ENCODE measurements around the gene APBA1.

APBA1 gene

DNA sequence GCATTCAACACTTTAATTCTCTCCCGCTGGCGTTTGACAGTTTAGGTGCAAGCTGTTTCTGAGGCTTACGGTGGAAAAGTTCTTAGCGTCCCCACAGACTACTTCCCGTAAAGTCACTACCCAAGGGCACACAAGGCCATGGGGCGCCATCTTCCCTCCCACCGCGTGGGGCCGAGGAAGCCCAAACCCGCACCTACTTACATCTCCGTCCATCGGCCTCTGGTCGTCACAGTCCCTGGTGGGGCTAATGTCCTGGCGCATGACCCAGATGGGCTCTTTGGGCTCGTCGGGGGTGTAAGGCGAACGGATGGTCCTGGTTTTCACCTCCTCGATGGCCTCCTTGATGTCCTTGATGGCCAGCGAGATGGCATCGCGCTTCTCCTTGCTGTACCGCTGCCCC is 156.4 kb downstream of the APBA1 start:
- no peak for DNase-seq

- no peak for DNase-seq
Observed at GRCh38 chr9:69513141-69513820, 158.9 kb downstream of the APBA1 start.

DNA sequence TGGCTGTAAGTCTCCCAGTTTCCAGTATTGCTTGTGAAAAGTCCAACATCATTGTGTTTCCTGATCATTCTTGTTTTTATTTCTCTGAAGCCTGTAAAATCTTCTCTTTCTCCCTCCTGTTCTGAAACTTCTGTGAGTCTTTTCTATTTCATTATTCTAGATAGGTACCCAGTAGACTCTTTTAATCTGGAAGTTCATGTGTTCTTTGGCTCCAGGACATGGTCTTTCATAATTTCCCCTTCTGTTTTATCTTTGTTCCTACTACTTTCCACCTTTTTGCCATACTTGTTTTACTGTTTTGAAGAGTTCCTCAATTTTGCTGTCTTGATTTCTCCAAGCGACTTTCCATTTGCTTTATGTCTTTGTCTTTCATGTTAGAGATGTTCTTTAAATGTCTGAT is 168.1 kb downstream of the APBA1 start:
- DNase-seq = no peak

DNA sequence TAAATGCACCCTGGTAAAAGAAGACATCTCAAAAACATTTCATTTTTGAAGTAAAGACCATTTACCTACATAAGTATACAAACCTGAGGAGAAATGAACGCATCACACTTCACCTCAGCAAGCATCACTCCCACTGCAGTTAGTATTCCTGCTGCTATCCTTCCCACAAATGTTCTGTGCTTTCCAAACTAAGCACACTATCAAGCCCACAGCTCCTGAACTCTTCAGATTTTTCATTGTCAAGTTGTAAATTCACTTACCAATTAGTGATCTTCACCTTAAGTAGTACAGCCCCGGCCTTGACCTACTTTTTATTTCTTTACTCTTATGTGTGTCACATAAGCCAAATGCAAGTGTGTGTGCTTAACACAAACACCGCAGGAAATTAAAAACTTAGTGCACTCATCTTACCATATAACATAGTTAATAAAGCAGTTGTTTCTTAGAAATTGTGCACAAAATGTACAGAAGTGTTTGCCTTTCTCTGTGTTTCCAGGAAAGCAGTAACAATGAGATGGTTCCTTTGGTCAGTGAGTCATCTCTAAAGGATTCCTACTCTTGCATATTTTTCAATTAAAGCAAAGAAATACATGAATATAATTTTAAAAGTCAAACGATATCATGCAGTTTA is 169.4 kb downstream of the APBA1 start:
- no peak for DNase-seq

DNA sequence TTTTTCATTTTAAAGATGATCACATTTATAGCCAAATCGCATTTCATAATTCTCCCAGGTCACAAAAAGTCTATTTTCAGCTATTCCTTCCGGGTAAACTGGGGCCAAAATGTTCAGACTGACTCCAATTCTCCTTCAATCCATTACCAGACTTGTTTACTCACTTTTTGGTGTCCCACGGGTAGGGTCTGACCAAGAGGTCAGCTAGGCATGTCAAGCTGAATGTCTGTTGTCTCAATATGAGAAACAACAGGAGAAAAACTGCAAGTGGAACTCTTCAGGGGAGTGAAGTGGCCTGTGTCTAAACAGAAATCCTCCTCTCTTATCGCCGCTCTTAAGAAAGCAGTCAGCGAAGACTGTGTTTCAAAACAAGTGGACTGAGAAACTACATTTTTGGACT is 171.3 kb downstream of the APBA1 start:
- no peak for DNase-seq

GRCh38 chr9:69499959-69500358 is 172.2 kb downstream of the APBA1 start:
- no peak for DNase-seq

GRCh38 chr9:69499407-69499806 is 172.8 kb downstream of the APBA1 start:
- DNase-seq = no peak

- DNase-seq = no peak
Observed at GRCh38 chr9:69498470-69498869, 173.7 kb downstream of the APBA1 start.

- DNase-seq = no peak
Observed at GRCh38 chr9:69497816-69498215, 174.4 kb downstream of the APBA1 start.

DNA sequence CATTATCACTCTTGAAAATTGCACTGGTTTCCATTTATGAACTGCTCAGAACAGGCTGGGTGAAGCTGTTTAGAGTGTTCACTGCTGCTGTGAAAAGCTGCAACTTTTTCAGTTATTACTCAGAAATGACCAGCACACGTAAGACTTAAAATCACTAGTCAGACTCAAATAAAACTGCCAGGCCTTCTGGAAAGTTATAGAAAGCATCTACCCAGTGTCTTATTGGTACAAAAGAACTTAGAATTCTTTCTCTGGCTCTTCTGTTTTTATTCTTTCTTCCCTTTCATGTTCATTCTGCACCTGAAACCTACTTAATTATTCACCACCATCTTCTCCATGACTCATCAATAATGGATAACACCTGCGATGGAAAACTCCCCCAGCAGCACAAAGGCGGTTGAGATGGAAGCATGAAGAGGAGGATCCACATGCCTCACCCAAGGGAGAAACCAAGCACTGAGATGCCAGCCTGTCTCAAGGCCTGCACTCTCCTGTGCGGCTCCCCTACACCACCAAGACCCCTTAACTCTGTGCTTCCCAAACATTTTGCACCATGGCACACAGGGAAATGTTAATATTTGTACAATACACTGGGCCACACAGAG is 175.2 kb downstream of the APBA1 start:
- no peak for DNase-seq

- DNase-seq = no peak
Observed at GRCh38 chr9:69495296-69495695, 176.9 kb downstream of the APBA1 start.

GRCh38 chr9:69494763-69495162 is 177.4 kb downstream of the APBA1 start:
- no peak for DNase-seq

DNA sequence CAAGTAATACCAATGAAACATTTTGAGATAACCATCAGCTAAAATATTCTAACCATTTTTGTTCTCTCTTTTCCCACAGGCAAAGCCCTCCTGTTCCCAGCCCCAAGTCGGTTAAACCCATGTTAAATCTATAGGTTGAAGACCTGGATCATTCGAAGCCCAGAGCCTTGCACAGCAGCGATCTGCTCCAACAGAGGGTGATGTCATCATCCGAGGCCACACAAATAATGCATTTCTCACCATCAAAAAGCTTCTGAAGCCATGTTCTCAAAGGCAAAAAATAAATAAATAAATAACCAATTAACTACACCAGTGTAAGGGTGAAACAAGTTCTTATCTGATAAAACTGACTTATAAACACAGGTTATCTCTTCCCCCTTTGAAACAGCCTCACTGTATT is 178.0 kb downstream of the APBA1 start:
- no peak for DNase-seq

DNA sequence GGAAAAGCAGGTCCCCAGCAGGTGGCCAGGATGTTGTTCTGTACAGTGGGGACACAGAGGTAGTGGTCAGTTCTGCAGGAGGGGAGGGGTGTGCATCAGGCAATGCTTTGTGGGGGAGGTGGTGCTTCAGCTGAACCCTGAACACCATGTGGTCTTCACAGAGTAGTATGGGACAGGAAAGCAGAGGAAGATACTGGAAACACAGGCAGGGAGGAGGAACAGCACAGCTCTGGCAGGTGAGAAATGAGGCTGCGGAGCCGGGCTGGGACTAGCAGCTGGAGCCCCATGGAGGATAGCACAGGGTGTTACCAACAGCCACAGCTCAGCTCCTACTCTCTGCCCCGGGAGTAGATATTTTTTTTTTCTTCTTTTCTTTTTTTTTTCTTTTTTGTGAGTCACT is 185.7 kb downstream of the APBA1 start:
- no peak for DNase-seq

DNA sequence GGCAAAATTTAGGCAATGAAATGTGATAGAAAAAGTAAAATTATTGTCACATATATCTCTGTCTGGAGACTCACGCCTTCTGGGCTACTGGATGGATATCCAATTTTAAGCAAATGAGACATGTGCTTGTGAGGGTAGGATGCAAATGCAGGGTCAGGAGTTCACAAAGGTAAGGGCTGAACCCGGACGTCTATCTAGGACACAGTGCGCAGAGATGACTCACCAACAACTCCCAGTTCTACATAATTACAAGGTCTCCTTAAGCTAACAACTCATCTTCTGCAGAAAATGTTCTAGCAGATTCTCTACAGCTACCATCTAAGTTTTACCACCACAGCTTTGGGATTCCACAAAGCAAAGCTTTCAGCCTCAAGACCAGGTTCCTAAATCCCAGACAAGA is 186.7 kb downstream of the APBA1 start:
- DNase-seq = no peak

- DNase-seq = no peak
Observed at GRCh38 chr9:69483886-69484422, 188.2 kb downstream of the APBA1 start.

GRCh38 chr9:69476797-69477196 is 195.4 kb downstream of the APBA1 start:
- no peak for DNase-seq

- DNase-seq = no peak
Observed at GRCh38 chr9:69476016-69476415, 196.2 kb downstream of the APBA1 start.

DNA sequence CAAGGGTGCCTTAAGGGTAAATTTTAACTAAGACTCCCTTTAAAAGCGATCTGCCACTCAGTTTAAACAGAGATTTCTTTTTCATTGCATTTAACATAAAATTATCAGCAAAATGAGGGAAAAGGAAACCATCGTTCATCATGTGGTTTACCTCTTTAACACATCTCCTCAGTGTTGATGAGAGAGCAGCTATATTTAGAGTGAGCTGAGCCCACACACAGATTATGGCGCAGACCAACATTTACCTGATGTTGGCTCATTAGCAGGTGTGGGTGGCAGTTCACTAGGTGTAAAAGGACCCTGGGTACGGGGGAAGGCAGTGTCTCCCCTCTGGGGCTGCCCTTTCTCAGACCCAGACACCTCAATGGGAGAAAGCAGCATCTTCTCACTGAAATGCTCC is 197.3 kb downstream of the APBA1 start:
- DNase-seq = no peak

DNA sequence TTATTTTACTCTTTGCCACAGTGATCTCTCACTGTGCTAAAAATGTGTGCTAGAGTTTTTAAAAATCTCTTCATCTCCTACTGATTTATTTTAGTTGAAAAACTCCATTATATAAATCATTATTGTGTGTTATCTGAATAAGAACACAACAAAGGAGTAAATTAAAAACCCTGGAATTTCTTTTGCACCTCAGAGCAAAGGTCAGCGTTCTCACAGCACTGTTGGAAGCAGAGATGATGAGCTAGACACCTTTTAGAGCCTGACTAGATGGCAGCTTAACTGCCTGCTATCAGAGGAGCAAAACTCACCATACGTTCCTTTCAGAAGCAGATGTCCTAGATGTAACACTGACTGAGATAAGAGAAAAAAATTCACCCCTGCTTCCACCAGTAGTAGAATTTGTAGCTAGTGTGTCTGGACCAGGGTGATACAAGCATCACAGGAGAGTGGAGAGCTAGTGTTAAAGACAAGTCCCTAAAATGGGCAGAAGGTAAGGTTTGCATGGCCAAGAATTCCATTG is 200.0 kb downstream of the APBA1 start:
- DNase-seq = no peak

GRCh38 chr9:69471433-69471832 is 200.7 kb downstream of the APBA1 start:
- DNase-seq = no peak

DNA sequence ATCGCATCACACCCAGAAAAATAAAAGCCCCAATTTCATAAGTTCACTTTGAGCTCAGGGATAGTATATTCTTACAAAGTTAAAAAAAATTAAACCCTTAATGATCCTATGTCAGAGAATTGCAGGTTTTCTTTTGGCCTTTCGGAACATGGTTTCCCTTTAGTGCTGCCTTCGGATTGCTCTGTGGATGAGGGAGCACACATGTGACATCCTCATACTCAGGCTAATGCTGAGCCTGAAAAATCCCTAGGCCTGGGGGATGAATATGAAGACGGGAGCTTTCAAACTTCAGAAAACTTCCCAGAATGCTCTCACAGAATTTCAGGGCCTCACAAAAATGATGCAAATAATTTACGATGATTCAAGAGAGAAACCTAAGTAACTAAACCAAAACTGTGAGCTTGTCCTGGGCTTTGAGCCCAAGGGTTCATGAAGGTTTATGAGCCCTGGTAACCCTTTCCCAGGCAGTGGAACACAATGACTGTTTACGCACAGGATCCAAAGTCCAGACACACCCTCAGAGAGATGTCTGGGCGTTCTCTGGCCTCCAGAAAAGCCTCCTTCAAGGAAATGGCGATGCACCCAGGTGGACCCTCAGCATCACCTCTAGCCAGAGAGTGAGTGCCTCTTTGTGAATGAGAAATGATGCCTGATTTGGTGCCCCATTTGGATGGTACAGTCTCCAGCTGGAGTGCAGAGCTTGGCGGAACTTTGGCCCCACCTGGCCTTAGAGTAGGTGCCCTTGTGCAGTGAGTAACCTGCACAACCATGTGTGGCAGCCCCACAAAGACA is 201.8 kb downstream of the APBA1 start:
- no peak for DNase-seq

GRCh38 chr9:69469136-69469535 is 203.0 kb downstream of the APBA1 start:
- no peak for DNase-seq

All from inflammatory macrophage treated with lipopolysaccharide for 4 hours (primary cell).